GM12878 (cell line): ENCODE data around the gene PIPOX. TPM values are rescaled to one million over a fixed set of nuclear protein-coding genes. Genes with fewer than 3 reads are reported as not detected.

ENCODE experiments used
- ATAC-seq: fragments of 200-7000 bp; cut with Tn5 transposase; 3 replicates; pipeline ENCODE4 v1.9.1; 2020; ENCODE audit warnings: mild to moderate bottlenecking, moderate library complexity
- BruUV-seq: library from RNA; stranded (reverse); fragments of 400-500 nt; replicated peaks from 2 replicates; lab custom pipeline; 2021; lab: Mats Ljungman, UMichigan
- CTCF ChIA-PET: fragments of 300-600 bp; sonication (Branson Sonifier 250); formaldehyde crosslinking; extraction: SDS; loops from one replicate; lab custom pipeline; 2021; ENCODE audit warnings: inconsistent platforms; lab: Yijun Ruan, JAX
- POLR2A ChIA-PET: fragments of 350-600 bp; formaldehyde crosslinking; extraction: SDS; loops from one replicate; lab custom pipeline; 2021; ENCODE audit warnings: inconsistent platforms; lab: Charles Lee
- RAD21 ChIA-PET: fragments of 300-600 bp; sonication (Branson Sonifier 250); formaldehyde crosslinking; loops from one replicate; lab custom pipeline; 2023; ENCODE audit warnings: antibody characterized with exemption; ENCODE audit not compliant: unreplicated experiment; lab: Charles Lee
- SMC1A ChIA-PET: fragments of 300-600 bp; sonication (Branson Sonifier 250); formaldehyde crosslinking; loops from one replicate; lab custom pipeline; 2023; ENCODE audit not compliant: unreplicated experiment, uncharacterized antibody; lab: Charles Lee
- DNase-seq: peaks from one replicate; pipeline ENCODE4 v3.0.0-alpha.2; 2011; ENCODE audit warnings: low read depth, low spot score
- FAIRE-seq: peaks from 3 replicates; lab custom pipeline; 2011; peaks lifted over from hg19 to GRCh38; lab: Jason Lieb, UNC
- H2AFZ ChIP-seq: 2 replicates; pipeline ENCODE4 v1.6.0; 2011; ENCODE audit warnings: low read depth, low read length, control low read depth; ENCODE audit not compliant: control insufficient read depth
- H3K27ac ChIP-seq: 2 replicates; pipeline ENCODE4 v1.5.1; 2011; ENCODE audit warnings: control low read depth; ENCODE audit not compliant: control insufficient read depth, insufficient read depth
- H3K27me3 ChIP-seq, 2 experiments: replicated peaks in 1 of 2; 2 replicates each; pipeline versions ENCODE4 v1.6.0 to v1.6.1; 2011; ENCODE audit warnings: low read length in 1 of 2; ENCODE audit not compliant: control insufficient read depth in 2 of 2, insufficient read depth in 2 of 2
- H3K36me3 ChIP-seq, 2 experiments: 2 replicates each; pipeline ENCODE4 v1.5.1; 2011; ENCODE audit warnings: low read length in 1 of 2; ENCODE audit not compliant: control insufficient read depth in 2 of 2, insufficient read depth in 2 of 2
- H3K4me1 ChIP-seq: 2 replicates; pipeline ENCODE4 v1.6.1; 2011; ENCODE audit warnings: mild to moderate bottlenecking, low read length, moderate library complexity, mixed read lengths; ENCODE audit not compliant: control insufficient read depth, insufficient read depth
- H3K4me2 ChIP-seq: 2 replicates; pipeline ENCODE4 v1.6.0; 2011; ENCODE audit warnings: control low read depth; ENCODE audit not compliant: control insufficient read depth, insufficient read depth
- H3K4me3 ChIP-seq: fragments of 200-600 bp; sonication (generic); 2 replicates; pipeline ENCODE4 v1.5.1; 2016
- H3K79me2 ChIP-seq: 2 replicates; pipeline ENCODE4 v1.6.0; 2011; ENCODE audit warnings: low read length; ENCODE audit not compliant: control insufficient read depth, insufficient read depth
- H3K9ac ChIP-seq: 2 replicates; pipeline ENCODE4 v1.8.0; 2011; ENCODE audit warnings: low read length, control low read depth, mixed read lengths; ENCODE audit not compliant: control insufficient read depth, insufficient read depth
- H3K9me3 ChIP-seq: replicated peaks from 3 replicates; pipeline ENCODE4 v1.5.1; 2011; ENCODE audit warnings: mild to moderate bottlenecking, low read length; ENCODE audit not compliant: control insufficient read depth, insufficient read depth
- H4K20me1 ChIP-seq: 2 replicates; pipeline ENCODE4 v1.6.0; 2011; ENCODE audit not compliant: control insufficient read depth, insufficient read depth
- EZH2 ChIP-seq: IDR thresholded peaks from 2 replicates; pipeline ENCODE4 v1.6.1; 2012; ENCODE audit warnings: low read depth, mild to moderate bottlenecking, control low read depth, inconsistent platforms, low read length, borderline replicate concordance; ENCODE audit not compliant: control insufficient read depth
- FOXK2 ChIP-seq: fragments of 450-650 bp; IDR thresholded peaks from 2 replicates; pipeline ENCODE4 v1.6.1; 2017; ENCODE audit warnings: mild to moderate bottlenecking, moderate library complexity
- HSF1 ChIP-seq: fragments of 150-350 bp; IDR thresholded peaks from 2 replicates; pipeline ENCODE4 v1.6.1; 2014; ENCODE audit warnings: mild to moderate bottlenecking, low read depth, low read length
- LARP7 ChIP-seq: fragments of 450-650 bp; IDR thresholded peaks from 2 replicates; pipeline ENCODE4 v1.6.1; 2017; ENCODE audit warnings: mild to moderate bottlenecking
- NR2F1 ChIP-seq: fragments of 450-650 bp; conservative IDR thresholded peaks from 2 replicates; pipeline ENCODE4 v1.6.1; 2017; ENCODE audit warnings: mild to moderate bottlenecking
- RB1 ChIP-seq: fragments of 450-650 bp; formaldehyde crosslinking; IDR thresholded peaks from 2 replicates; pipeline ENCODE4 v1.6.1; 2017; ENCODE audit warnings: mild to moderate bottlenecking, borderline replicate concordance
- SMARCA5 ChIP-seq: fragments of 450-650 bp; IDR thresholded peaks from 2 replicates; pipeline ENCODE4 v1.6.1; 2017; ENCODE audit warnings: mild to moderate bottlenecking
- TARDBP ChIP-seq: IDR thresholded peaks from 2 replicates; pipeline ENCODE4 v1.6.1; 2016; ENCODE audit warnings: borderline replicate concordance
- USF1 ChIP-seq: IDR thresholded peaks from 2 replicates; pipeline ENCODE4 v1.6.1; 2011; ENCODE audit warnings: borderline replicate concordance, low read depth, mild to moderate bottlenecking, moderate library complexity, mixed read lengths, low read length; ENCODE audit not compliant: insufficient read depth; ENCODE audit errors: extremely low read length
- YY1 ChIP-seq: IDR thresholded peaks from 2 replicates; pipeline ENCODE4 v1.6.1; 2011; ENCODE audit warnings: low read depth, mild to moderate bottlenecking, low read length
- ZBTB33 ChIP-seq: fragments of 450-650 bp; IDR thresholded peaks from 2 replicates; pipeline ENCODE4 v1.6.1; 2017; ENCODE audit warnings: mild to moderate bottlenecking
- ZNF687 ChIP-seq: fragments of 450-650 bp; IDR thresholded peaks from 2 replicates; pipeline ENCODE4 v1.6.1; 2017; ENCODE audit warnings: mild to moderate bottlenecking, moderate library complexity
- WGBS: methylation state at CpG from one replicate; pipeline ENCODE4 v1.1.6; 2016; ENCODE audit warnings: low lambda C conversion rate; ENCODE audit not compliant: insufficient replicate concordance, insufficient coverage; ENCODE audit errors: missing lambda C conversion rate; 5-methylcytosine and 5-hydroxymethylcytosine counted together
- in situ Hi-C: fragments of 300-500 bp; cut with MboI; formaldehyde crosslinking; loops from 9 replicates; pipeline ENCODE4 v1.14.3; 2018; ENCODE audit warnings: mixed read lengths
- intact Hi-C: fragments of 100-400 bp; cut with micrococcal nuclease; formaldehyde crosslinking; loops from one replicate; pipeline ENCODE4 v1.14.2; 2022; ENCODE audit not compliant: unreplicated experiment
- polyA plus RNA-seq, 11 experiments: library from polyadenylated mRNA; depleted of rRNA in 4 of 11; unstranded in 6 of 11; stranded (reverse) in 5 of 11; fragments of >200 nt; fragmentation: Nextera tagmentation in 4 of 11; fragmentation: Illumina TruSeq in 1 of 11; extraction: Ambion mirVana in 4 of 11; extraction: Trizol in 1 of 11; gene quantifications; 1 replicate in 1 of 11; 2 replicates in 10 of 11; pipeline versions ENCODE4 v1.2.1 to v1.2.3, GENCODE V29; 2011 to 2016; ENCODE audit warnings: inconsistent platforms in 2 of 11, missing spikeins in 2 of 11, low read depth in 1 of 11
- total RNA-seq, 4 experiments: library from RNA; depleted of rRNA in 3 of 4; stranded (reverse); fragments of >200 nt in 3 of 4; fragmentation: Illumina TruSeq in 1 of 4; extraction: Trizol in 1 of 4; gene quantifications; 2 replicates each; pipeline versions ENCODE4 v1.2.1 to v1.2.3, GENCODE V29; 2013 to 2021

The PIPOX gene
- total and polyA plus RNA-seq, 10 of the 15 experiments (the other 5 are each of a cell fraction or from before 2014, with no cell fraction given) = 0.22 to 1.4 (median 0.56) TPM; not detected in 1

- H3K4me1 ChIP-seq = no peaks in the 10 kb centered on the region
- H3K27ac ChIP-seq = no peak overlapping the region
- ChIA-PET RAD21 (interaction anchor here (1.2 kb wide), 1 partner anchor 88 kb away, joined by 3 read pairs; no protein-coding TSS in a partner anchor), POLR2A (no interaction called here), SMC1A (no interaction called here), CTCF (interaction anchor here (1.4 kb wide), 1 partner anchor 81 kb away, joined by 4 read pairs; no protein-coding TSS in a partner anchor)
- no peak for DNase-seq
- no peaks in the 10 kb centered on the region for H3K36me3 ChIP-seq
- H3K4me2 ChIP-seq = no peak overlapping the region
- no peak for ATAC-seq
- no peaks in the 10 kb centered on the region for H3K79me2 ChIP-seq
- H3K27me3 ChIP-seq = no peaks in the 10 kb centered on the region; a peak in 1 of 4 replicates
- FAIRE-seq = no peak
- H3K4me3 ChIP-seq = no peak overlapping the region
- H3K9me3 ChIP-seq = peaks cover 6% of the 10 kb centered on the region; the same call in 2 of the 3 replicates
- intact Hi-C loops (no loop called here), in situ Hi-C loops (no loop called here)
- no peak overlapping the region for H3K9ac ChIP-seq
- BruUV-seq = no TSS peak
- WGBS = 3% methylated on average over 5 of the region's 5 CpGs
- no peak overlapping the region for H2AFZ ChIP-seq
- H4K20me1 ChIP-seq = no peaks in the 10 kb centered on the region
- TF ChIP-seq FOXK2 (no peak), LARP7 (no peak), USF1 (no peak), SMARCA5 (no peak), TARDBP (no peak), RB1 (no peak), ZNF687 (no peak), EZH2 (no peak), NR2F1 (no peak), YY1 (no peak), ZBTB33 (no peak), HSF1 (no peak)
These were observed 6.4 kb upstream of the PIPOX start for GRCh38 chr17:29036584-29036983.
